ENCODE results near the gene SLC25A38. TPM values are rescaled to one million over a fixed set of nuclear protein-coding genes. Genes with fewer than 3 reads are reported as not detected.
A peak's percentile ranks its signal among the peaks of the same experiment; 100 is the strongest.

SLC25A38 gene
- total RNA-seq, 2 experiments from 2014 or later = 25.0 to 28.2 TPM

GRCh38 chr3:39428745-39429201 lies 45.6 kb downstream of the SLC25A38 start:
- no peak for TF ChIP-seq CTCF (IDR thresholded peaks at IDR 0.05)
- no peaks in the 10 kb centered on the region for H3K36me3 Mint-ChIP-seq (ENCODE audit: low read depth)
- H3K27ac Mint-ChIP-seq = no peak overlapping the region
- peaks cover 1% of the 10 kb centered on the region for H3K27me3 Mint-ChIP-seq
- POLR2A ChIA-PET = interaction anchor here (1.0 to 1.2 kb wide), 2 partner anchors 11 to 22 kb away, joined by 3 to 4 read pairs; no protein-coding TSS in a partner anchor
- no peak overlapping the region for H3K4me3 Mint-ChIP-seq
- CTCF ChIA-PET = no interaction called here
- no peaks in the 10 kb centered on the region for H3K9me3 Mint-ChIP-seq
- ATAC-seq = no peak
- no peak for DNase-seq
- intact Hi-C loops (cut with micrococcal nuclease) = no loop called here
- H3K4me1 Mint-ChIP-seq (ENCODE audit: low read depth) = no peaks in the 10 kb centered on the region

GRCh38 chr3:39429466-39429865 lies 46.3 kb downstream of the SLC25A38 start:
- ATAC-seq = no peak
- Mint-ChIP-seq H3K27me3 (peaks cover 1% of the 10 kb centered on the region), H3K9me3 (no peaks in the 10 kb centered on the region), H3K27ac (no peak overlapping the region), H3K4me1 (ENCODE audit: low read depth) (no peaks in the 10 kb centered on the region), H3K36me3 (ENCODE audit: low read depth) (no peaks in the 10 kb centered on the region), H3K4me3 (no peak overlapping the region)
- no peak for DNase-seq
- POLR2A ChIA-PET = interaction anchor here (1.0 to 1.1 kb wide), 2 partner anchors 15 to 23 kb away, joined by 3 to 5 read pairs; no protein-coding TSS in a partner anchor
- CTCF ChIA-PET = no interaction called here
- intact Hi-C loops (cut with micrococcal nuclease) = no loop called here
- TF ChIP-seq CTCF (IDR thresholded peaks at IDR 0.05) = no peak

- POLR2A ChIA-PET = interaction anchor here (1.2 to 1.7 kb wide), 2 partner anchors 17 to 26 kb away, joined by 7 to 8 read pairs; partner anchors contain the start of gene RPSA
- TF ChIP-seq CTCF (IDR thresholded peaks at IDR 0.05) = no peak
- peaks cover 1% of the 10 kb centered on the region for H3K27me3 Mint-ChIP-seq
- no peaks in the 10 kb centered on the region for H3K36me3 Mint-ChIP-seq (ENCODE audit: low read depth)
- no peaks in the 10 kb centered on the region for H3K4me1 Mint-ChIP-seq (ENCODE audit: low read depth)
- ATAC-seq = no peak
- no peak for DNase-seq
- intact Hi-C loops (cut with micrococcal nuclease) = no loop called here
- CTCF ChIA-PET = no interaction called here
- no peak overlapping the region for H3K27ac Mint-ChIP-seq
- no peaks in the 10 kb centered on the region for H3K9me3 Mint-ChIP-seq
- no peak overlapping the region for H3K4me3 Mint-ChIP-seq
These were observed 49.2 kb downstream of the SLC25A38 start for GRCh38 chr3:39432342-39432741.

- ATAC-seq (no peak), DNase-seq (no peak)
- ChIA-PET POLR2A (no interaction called here), CTCF (interaction anchor here (0.9 kb wide), 1 partner anchor 14 kb away, joined by 3 read pairs; no protein-coding TSS in a partner anchor)
- Mint-ChIP-seq H3K27me3 (peaks cover 1% of the 10 kb centered on the region), H3K4me1 (ENCODE audit: low read depth) (no peaks in the 10 kb centered on the region), H3K27ac (no peak overlapping the region), H3K4me3 (no peak overlapping the region), H3K36me3 (ENCODE audit: low read depth) (no peaks in the 10 kb centered on the region), H3K9me3 (no peaks in the 10 kb centered on the region)
- intact Hi-C loops (cut with micrococcal nuclease) = no loop called here
- TF ChIP-seq CTCF (IDR thresholded peaks at IDR 0.05) = no peak
These were observed 50.5 kb downstream of the SLC25A38 start for GRCh38 chr3:39433642-39434041.

GRCh38 chr3:39434574-39434973 lies 51.4 kb downstream of the SLC25A38 start:
- H3K9me3 Mint-ChIP-seq = no peaks in the 10 kb centered on the region
- no peak overlapping the region for H3K27ac Mint-ChIP-seq
- no peaks in the 10 kb centered on the region for H3K36me3 Mint-ChIP-seq (ENCODE audit: low read depth)
- H3K4me3 Mint-ChIP-seq = no peak overlapping the region
- peaks cover 1% of the 10 kb centered on the region for H3K27me3 Mint-ChIP-seq
- DNase-seq (peak; percentile 62), ATAC-seq (peak; percentile 98)
- intact Hi-C loops (cut with micrococcal nuclease) = no loop called here
- no peak for TF ChIP-seq CTCF (IDR thresholded peaks at IDR 0.05)
- ChIA-PET CTCF (interaction anchor here (0.6 to 1.5 kb wide), 3 partner anchors 9 to 27 kb away, joined by 3 to 5 read pairs (median 4); no protein-coding TSS in a partner anchor), POLR2A (interaction anchor here (0.6 to 1.3 kb wide), 2 partner anchors 27 to 359 kb away, joined by 3 to 4 read pairs; partner anchors contain the start of gene RPSA)
- no peaks in the 10 kb centered on the region for H3K4me1 Mint-ChIP-seq (ENCODE audit: low read depth)
